ENCODE data around the gene RHBDF1.
"Not testable (repeated sequence)": the region's sequence is repeated elsewhere in the genome, so short reads cannot be mapped to it uniquely, and the experiment has no call there.

Gene RHBDF1

GRCh38 chr16:33877-34647 is 38.4 kb downstream of the RHBDF1 start:
- DNase-seq, result no peak

DNA sequence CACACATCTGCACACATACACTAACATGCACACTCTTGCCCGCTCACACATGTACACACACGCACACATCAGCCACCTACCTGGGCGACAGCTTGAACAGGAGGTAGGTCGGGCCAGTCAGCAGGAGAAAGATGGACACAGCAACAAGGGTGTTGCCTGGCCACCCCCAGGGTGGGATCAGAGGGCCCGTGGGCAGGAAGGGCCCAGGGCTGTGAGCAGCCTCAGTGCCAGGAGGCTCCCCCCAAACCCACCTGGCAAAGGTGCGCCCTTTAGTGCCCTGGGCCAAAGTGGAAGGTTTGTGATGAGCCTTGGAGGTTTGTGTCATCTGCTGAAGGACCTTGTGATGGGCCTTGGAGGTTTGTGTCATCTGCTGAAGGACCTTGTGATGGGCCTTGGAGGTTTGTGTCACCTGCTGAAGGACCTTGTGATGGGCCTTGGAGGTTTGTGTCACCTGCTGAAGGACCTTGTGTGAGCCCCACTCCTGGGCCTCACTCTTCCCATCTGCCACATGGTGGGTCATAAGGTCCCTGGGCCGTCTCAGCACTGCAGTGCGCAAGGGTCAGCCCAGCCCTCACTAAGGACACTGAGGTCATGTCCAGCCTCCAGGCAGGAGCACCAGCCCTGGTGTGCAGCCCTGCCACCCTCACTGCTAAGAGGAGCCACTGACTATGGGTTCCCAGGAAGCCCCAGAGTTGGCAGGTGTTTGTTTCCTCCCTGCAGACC is 39.1 kb downstream of the RHBDF1 start:
- not testable (repeated sequence) for DNase-seq

DNA sequence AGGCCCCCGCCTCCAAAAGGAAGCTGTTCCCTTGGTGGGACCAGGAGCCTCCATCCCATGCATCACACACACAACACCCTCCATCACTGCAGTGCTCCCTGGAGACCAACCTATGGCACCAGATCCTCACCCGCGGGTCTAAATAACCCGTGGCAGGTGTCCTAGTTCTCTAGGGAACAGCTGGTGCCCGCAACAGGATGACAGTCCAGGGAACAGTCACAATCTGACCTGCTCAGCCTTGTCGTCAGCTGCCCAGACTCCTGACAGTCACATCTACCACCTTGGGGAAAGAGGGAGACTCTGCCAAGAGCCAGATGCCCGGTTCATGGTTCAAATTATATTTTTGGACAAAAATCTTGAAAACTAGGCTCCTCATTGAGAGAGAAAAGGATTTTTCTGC is 41.8 kb downstream of the RHBDF1 start:
- DNase-seq, result not testable (repeated sequence)

- not testable (repeated sequence) for DNase-seq
Measured at GRCh38 chr16:25926-26348, 46.5 kb downstream of the RHBDF1 start.

GRCh38 chr16:24151-24550 is 48.3 kb downstream of the RHBDF1 start:
- not testable (repeated sequence) for DNase-seq

GRCh38 chr16:20886-21285 is 51.5 kb downstream of the RHBDF1 start:
- DNase-seq, result not testable (repeated sequence)

DNA sequence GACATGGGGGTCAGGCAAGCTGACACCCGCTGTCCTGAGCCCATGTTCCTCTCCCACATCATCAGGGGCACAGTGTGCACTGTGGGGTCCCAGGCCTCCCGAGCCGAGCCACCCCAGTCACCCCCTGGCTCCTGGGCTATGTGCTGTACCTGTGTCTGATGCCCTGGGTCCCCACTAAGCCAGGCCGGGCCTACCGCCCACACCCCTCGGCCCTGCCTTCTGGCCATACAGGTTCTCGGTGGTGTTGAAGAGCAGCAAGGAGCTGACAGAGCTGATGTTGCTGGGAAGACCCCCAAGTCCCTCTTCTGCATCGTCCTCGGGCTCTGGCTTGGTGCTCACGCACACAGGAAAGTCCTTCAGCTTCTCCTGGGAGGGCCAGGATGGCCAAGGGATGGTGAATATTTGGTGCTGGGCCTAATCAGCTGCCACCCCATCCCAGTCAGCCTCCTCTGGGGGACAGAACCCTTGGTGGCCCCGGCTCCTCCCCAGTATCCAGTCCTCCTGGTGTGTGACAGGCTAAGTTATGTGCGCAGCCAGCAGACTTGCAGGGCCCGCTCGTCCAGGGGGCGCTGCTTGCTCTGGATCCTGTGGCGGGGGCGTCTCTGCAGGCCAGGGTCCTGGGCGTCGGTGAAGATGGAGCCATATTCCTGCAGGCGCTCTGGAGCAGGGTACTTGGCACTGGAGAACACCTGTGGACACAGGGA is 55.2 kb downstream of the RHBDF1 start:
- DNase-seq, result not testable (repeated sequence)

GRCh38 chr16:10772-11171 is 61.7 kb downstream of the RHBDF1 start:
- DNase-seq, result peak; percentile 89

DNA sequence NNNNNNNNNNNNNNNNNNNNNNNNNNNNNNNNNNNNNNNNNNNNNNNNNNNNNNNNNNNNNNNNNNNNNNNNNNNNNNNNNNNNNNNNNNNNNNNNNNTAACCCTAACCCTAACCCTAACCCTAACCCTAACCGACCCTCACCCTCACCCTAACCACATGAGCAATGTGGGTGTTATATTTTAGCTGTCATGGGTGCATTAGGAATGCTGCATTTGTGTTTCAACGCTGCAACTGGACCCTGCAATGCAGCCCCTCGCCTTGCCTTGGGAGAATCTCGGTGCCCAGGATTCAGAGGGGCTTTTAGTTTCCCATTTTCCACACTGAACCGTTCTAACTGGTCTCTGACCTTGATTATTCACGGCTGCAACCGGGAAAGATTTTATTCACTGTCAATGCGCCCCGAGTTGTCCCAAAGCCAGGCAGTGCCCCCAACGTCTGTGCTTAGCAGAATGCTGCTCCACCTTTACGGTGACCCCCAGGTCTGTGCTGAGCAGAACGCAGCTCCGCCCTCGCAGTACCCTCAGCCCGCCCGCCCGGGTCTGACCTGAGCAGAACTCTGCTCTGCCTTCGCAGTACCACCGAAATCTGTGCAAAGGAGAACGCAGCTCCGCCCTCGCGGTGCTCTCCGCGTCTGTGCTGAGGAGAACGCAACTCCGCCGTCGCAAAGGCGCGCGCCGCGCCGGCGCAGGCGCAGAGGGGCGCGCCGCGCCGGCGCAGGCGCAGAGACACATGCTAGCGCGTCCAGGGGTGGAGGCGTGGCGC is 62.3 kb downstream of the RHBDF1 start:
- DNase-seq, result no peak
